Measurements from ENCODE around the gene SOX10.

Gene SOX10

GRCh38 chr22:37999236-37999635 lies 14.9 kb upstream of the SOX10 start:
- H2BK120ac ChIP-seq (ENCODE audit: insufficient read depth, low read length, poor library complexity), result no peak overlapping the region
- H3K27ac ChIP-seq (ENCODE audit: low read depth, low read length), result no peak overlapping the region
- no peak overlapping the region for H4K91ac ChIP-seq (ENCODE audit: low read depth, low read length)
- no peak overlapping the region for H2AK5ac ChIP-seq (ENCODE audit: low read length)
- H2AFZ ChIP-seq (ENCODE audit: insufficient read depth, low read length, poor library complexity), result no peak overlapping the region
- DNase-seq, result no peak
- H2BK5ac ChIP-seq (ENCODE audit: low read depth, low read length, poor library complexity), result no peak overlapping the region
- no peak overlapping the region for H3K4ac ChIP-seq (ENCODE audit: low read depth, low read length)
- no peaks in the 10 kb centered on the region for H3K4me1 ChIP-seq (ENCODE audit: control insufficient read depth in 1 of 2, insufficient read depth in 2 of 2, low read length in 2 of 2)
- no peak overlapping the region for H3K9ac ChIP-seq (ENCODE audit: low read length)
- no peaks in the 10 kb centered on the region for H3K79me1 ChIP-seq (ENCODE audit: low read length)
- no peaks in the 10 kb centered on the region for H3K27me3 ChIP-seq (ENCODE audit: insufficient read depth, low read length)
- no CpG with 5 or more reads among the region's 10 CpGs for WGBS (ENCODE audit: extremely low coverage, insufficient coverage, insufficient read length)
- no peak overlapping the region for H3K18ac ChIP-seq (ENCODE audit: low read length)
- H3K4me2 ChIP-seq (ENCODE audit: low read length), result no peak overlapping the region
- no peak overlapping the region for H3K23ac ChIP-seq (ENCODE audit: low read length)
- no peak overlapping the region for H3K14ac ChIP-seq (ENCODE audit: low read length)
- no peak overlapping the region for H4K12ac ChIP-seq (ENCODE audit: low read depth, low read length)
- no peaks in the 10 kb centered on the region for H3K79me2 ChIP-seq (ENCODE audit: control insufficient read depth, insufficient read depth, low read length, poor library complexity)
- no peaks in the 10 kb centered on the region for H3K9me3 ChIP-seq (ENCODE audit: insufficient read depth, low read depth, low read length)
- no peaks in the 10 kb centered on the region for H3K36me3 ChIP-seq (ENCODE audit: control insufficient read depth in 1 of 2, insufficient read depth in 2 of 2, low read length in 2 of 2)
- H3K4me3 ChIP-seq (ENCODE audit: low read depth, low read length), result no peak overlapping the region
- H4K8ac ChIP-seq (ENCODE audit: low read depth, low read length), result no peak overlapping the region
- no peak overlapping the region for H2BK12ac ChIP-seq (ENCODE audit: low read length)

DNA sequence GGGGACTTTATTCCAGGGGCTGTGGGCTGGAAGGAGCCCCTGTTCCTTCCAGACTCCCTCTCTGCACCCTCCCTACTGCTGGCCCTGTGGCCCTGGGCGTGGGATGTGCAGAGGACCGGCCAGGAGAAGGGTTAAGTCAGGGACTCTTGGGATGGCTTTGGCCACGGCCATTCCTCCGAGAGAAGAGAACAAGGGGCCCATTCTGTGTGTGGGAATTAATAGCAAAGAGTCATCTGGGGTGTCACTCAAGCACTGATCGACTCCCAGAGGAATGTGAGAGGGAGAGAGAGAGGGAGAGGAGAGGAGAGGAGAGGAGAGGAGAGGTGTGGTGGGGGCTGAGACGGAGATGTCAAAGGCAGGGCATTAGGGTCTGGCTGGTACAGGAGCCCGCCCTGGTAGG lies 14.2 kb upstream of the SOX10 start:
- no peaks in the 10 kb centered on the region for H3K79me2 ChIP-seq (ENCODE audit: control insufficient read depth, insufficient read depth, low read length, poor library complexity)
- H2AFZ ChIP-seq (ENCODE audit: insufficient read depth, low read length, poor library complexity), result no peak overlapping the region
- no peak overlapping the region for H2AK5ac ChIP-seq (ENCODE audit: low read length)
- H3K18ac ChIP-seq (ENCODE audit: low read length), result no peak overlapping the region
- H3K27me3 ChIP-seq (ENCODE audit: insufficient read depth, low read length), result no peaks in the 10 kb centered on the region
- no peaks in the 10 kb centered on the region for H3K9me3 ChIP-seq (ENCODE audit: insufficient read depth, low read depth, low read length)
- no CpG with 5 or more reads among the region's 7 CpGs for WGBS (ENCODE audit: extremely low coverage, insufficient coverage, insufficient read length)
- no peak for DNase-seq
- no peak overlapping the region for H3K4me3 ChIP-seq (ENCODE audit: low read depth, low read length)
- no peak overlapping the region for H4K12ac ChIP-seq (ENCODE audit: low read depth, low read length)
- no peaks in the 10 kb centered on the region for H3K4me1 ChIP-seq (ENCODE audit: control insufficient read depth in 1 of 2, insufficient read depth in 2 of 2, low read length in 2 of 2)
- H3K14ac ChIP-seq (ENCODE audit: low read length), result no peak overlapping the region
- no peaks in the 10 kb centered on the region for H3K79me1 ChIP-seq (ENCODE audit: low read length)
- H3K27ac ChIP-seq (ENCODE audit: low read depth, low read length), result no peak overlapping the region
- no peak overlapping the region for H2BK12ac ChIP-seq (ENCODE audit: low read length)
- no peak overlapping the region for H3K4ac ChIP-seq (ENCODE audit: low read depth, low read length)
- no peak overlapping the region for H3K9ac ChIP-seq (ENCODE audit: low read length)
- no peak overlapping the region for H4K91ac ChIP-seq (ENCODE audit: low read depth, low read length)
- H2BK120ac ChIP-seq (ENCODE audit: insufficient read depth, low read length, poor library complexity), result no peak overlapping the region
- H4K8ac ChIP-seq (ENCODE audit: low read depth, low read length), result no peak overlapping the region
- H3K4me2 ChIP-seq (ENCODE audit: low read length), result no peak overlapping the region
- no peak overlapping the region for H3K23ac ChIP-seq (ENCODE audit: low read length)
- no peaks in the 10 kb centered on the region for H3K36me3 ChIP-seq (ENCODE audit: control insufficient read depth in 1 of 2, insufficient read depth in 2 of 2, low read length in 2 of 2)
- H2BK5ac ChIP-seq (ENCODE audit: low read depth, low read length, poor library complexity), result no peak overlapping the region

DNA sequence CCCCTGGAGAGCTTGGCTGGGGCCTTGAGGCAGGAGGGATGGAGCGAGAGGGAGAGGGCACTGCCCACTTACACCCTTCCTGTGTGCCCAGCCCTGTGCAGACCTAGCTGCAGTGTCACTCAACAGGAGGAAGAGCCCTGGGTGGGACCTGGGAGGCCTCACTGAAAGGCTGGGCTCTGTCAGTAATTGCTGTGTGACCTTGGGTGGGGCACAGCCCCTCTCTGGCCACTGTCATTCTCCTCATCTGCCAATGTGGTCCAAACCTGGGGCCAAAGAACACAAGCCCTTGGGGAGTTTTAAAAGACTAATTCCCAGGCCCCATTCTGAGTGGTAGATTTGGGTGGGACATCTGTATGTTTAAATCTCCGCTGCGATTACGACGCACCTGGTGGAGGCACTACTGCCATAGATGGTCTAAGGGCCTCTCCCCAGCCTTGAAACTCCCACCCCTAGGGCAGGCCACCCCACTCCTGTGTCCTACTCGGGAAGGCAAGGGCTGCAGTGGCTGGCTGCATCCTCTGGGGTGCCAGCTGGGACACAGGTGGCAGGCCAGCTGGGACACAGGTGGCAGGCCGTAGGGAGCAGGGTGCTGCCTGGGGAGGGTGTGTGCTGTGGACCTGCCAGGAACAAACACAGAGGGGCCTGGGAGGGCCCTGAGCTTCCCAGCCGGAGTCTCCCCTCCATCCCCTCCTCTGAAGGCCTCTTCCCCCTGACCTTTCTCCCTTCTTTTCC lies 12.3 kb upstream of the SOX10 start:
- Histone ChIP-seq H3K4me1 (ENCODE audit: control insufficient read depth in 1 of 2, insufficient read depth in 2 of 2, low read length in 2 of 2) (no peaks in the 10 kb centered on the region), H4K12ac (ENCODE audit: low read depth, low read length) (no peak overlapping the region), H2BK5ac (ENCODE audit: low read depth, low read length, poor library complexity) (no peak overlapping the region), H3K18ac (ENCODE audit: low read length) (no peak overlapping the region), H2AK5ac (ENCODE audit: low read length) (no peak overlapping the region), H3K4ac (ENCODE audit: low read depth, low read length) (no peak overlapping the region), H2BK120ac (ENCODE audit: insufficient read depth, low read length, poor library complexity) (no peak overlapping the region), H3K9ac (ENCODE audit: low read length) (no peak overlapping the region), H3K14ac (ENCODE audit: low read length) (no peak overlapping the region), H3K27me3 (ENCODE audit: insufficient read depth, low read length) (no peaks in the 10 kb centered on the region), H2AFZ (ENCODE audit: insufficient read depth, low read length, poor library complexity) (no peak overlapping the region), H2BK12ac (ENCODE audit: low read length) (no peak overlapping the region), H4K8ac (ENCODE audit: low read depth, low read length) (no peak overlapping the region), H3K27ac (ENCODE audit: low read depth, low read length) (no peak overlapping the region), H3K4me2 (ENCODE audit: low read length) (no peak overlapping the region), H4K91ac (ENCODE audit: low read depth, low read length) (no peak overlapping the region), H3K9me3 (ENCODE audit: insufficient read depth, low read depth, low read length) (no peaks in the 10 kb centered on the region), H3K23ac (ENCODE audit: low read length) (no peak overlapping the region), H3K4me3 (ENCODE audit: low read depth, low read length) (no peak overlapping the region), H3K36me3 (ENCODE audit: control insufficient read depth in 1 of 2, insufficient read depth in 2 of 2, low read length in 2 of 2) (no peaks in the 10 kb centered on the region), H3K79me2 (ENCODE audit: control insufficient read depth, insufficient read depth, low read length, poor library complexity) (no peaks in the 10 kb centered on the region), H3K79me1 (ENCODE audit: low read length) (no peaks in the 10 kb centered on the region)
- no peak for DNase-seq
- no CpG with 5 or more reads among the region's 8 CpGs for WGBS (ENCODE audit: extremely low coverage, insufficient coverage, insufficient read length)

GRCh38 chr22:37996079-37996478 lies 11.7 kb upstream of the SOX10 start:
- Histone ChIP-seq H3K4ac (ENCODE audit: low read depth, low read length) (no peak overlapping the region), H3K27me3 (ENCODE audit: insufficient read depth, low read length) (no peaks in the 10 kb centered on the region), H2AFZ (ENCODE audit: insufficient read depth, low read length, poor library complexity) (no peak overlapping the region), H3K79me2 (ENCODE audit: control insufficient read depth, insufficient read depth, low read length, poor library complexity) (no peaks in the 10 kb centered on the region), H3K18ac (ENCODE audit: low read length) (no peak overlapping the region), H2BK12ac (ENCODE audit: low read length) (no peak overlapping the region), H3K9me3 (ENCODE audit: insufficient read depth, low read depth, low read length) (no peaks in the 10 kb centered on the region), H3K23ac (ENCODE audit: low read length) (no peak overlapping the region), H4K8ac (ENCODE audit: low read depth, low read length) (no peak overlapping the region), H2BK120ac (ENCODE audit: insufficient read depth, low read length, poor library complexity) (no peak overlapping the region), H3K4me2 (ENCODE audit: low read length) (no peak overlapping the region), H4K12ac (ENCODE audit: low read depth, low read length) (no peak overlapping the region), H3K36me3 (ENCODE audit: control insufficient read depth in 1 of 2, insufficient read depth in 2 of 2, low read length in 2 of 2) (no peaks in the 10 kb centered on the region), H3K4me1 (ENCODE audit: control insufficient read depth in 1 of 2, insufficient read depth in 2 of 2, low read length in 2 of 2) (no peaks in the 10 kb centered on the region), H3K27ac (ENCODE audit: low read depth, low read length) (no peak overlapping the region), H2AK5ac (ENCODE audit: low read length) (no peak overlapping the region), H3K79me1 (ENCODE audit: low read length) (no peaks in the 10 kb centered on the region), H4K91ac (ENCODE audit: low read depth, low read length) (no peak overlapping the region), H3K9ac (ENCODE audit: low read length) (no peak overlapping the region), H3K14ac (ENCODE audit: low read length) (no peak overlapping the region), H3K4me3 (ENCODE audit: low read depth, low read length) (no peak overlapping the region), H2BK5ac (ENCODE audit: low read depth, low read length, poor library complexity) (no peak overlapping the region)
- WGBS (ENCODE audit: extremely low coverage, insufficient coverage, insufficient read length), result no CpG with 5 or more reads among the region's 4 CpGs
- no peak for DNase-seq

Data from trophoblast cell (in vitro differentiated cells and primary cell).